C4-2B (cell line): ENCODE measurements around the gene ELANE.
A peak's percentile ranks its signal among the peaks of the same experiment; 100 is the strongest.

ENCODE experiments used
- H3K27ac ChIP-seq: fragments of 450-650 bp; 2 replicates; pipeline ENCODE4 v1.5.1; 2017
- ZFX ChIP-seq: fragments of 450-650 bp; IDR thresholded peaks from 2 replicates; pipeline ENCODE4 v1.6.1; 2017
- TF ChIP-seq, protein P1 (sequence below): fragments of 450-650 bp; conservative IDR thresholded peaks from 2 replicates; pipeline ENCODE4 v1.5.1; 2017; ENCODE audit warnings: mild to moderate bottlenecking

Gene ELANE

DNA sequence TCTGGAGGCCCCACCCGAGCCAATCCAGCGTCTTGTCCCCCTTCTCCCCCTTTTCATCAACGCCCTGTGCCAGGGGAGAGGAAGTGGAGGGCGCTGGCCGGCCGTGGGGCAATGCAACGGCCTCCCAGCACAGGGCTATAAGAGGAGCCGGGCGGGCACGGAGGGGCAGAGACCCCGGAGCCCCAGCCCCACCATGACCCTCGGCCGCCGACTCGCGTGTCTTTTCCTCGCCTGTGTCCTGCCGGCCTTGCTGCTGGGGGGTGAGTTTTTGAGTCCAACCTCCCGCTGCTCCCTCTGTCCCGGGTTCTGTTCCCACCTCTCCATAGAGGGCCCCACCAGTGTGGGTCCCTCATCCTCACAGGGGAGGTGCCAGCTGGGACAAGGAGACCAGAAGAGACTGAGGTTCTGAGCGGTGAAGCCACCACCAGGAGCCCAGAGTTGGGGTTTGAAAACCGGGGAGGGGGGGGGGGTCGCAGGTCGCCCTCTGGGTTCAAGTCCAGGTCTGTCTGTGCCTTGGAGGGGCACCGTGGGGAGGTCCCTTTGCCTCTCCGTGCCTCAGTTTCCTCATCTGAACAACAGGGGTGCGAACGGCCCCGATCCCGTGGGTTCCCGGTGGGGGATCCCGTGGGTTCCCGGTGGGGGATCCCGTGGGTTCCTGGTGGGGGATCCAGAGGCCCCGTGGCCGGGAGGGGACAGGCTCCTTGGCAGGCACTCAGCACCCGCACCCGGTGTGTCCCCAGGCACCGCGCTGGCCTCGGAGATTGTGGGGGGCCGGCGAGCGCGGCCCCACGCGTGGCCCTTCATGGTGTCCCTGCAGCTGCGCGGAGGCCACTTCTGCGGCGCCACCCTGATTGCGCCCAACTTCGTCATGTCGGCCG, at the start of gene ELANE:
Gene ELANE (plus strand): TSS at position 168 of the 878 bp plus-strand sequence. CDS start 26 bp downstream, at position 194.
- no peak within 1 kb of the TSS for H3K27ac ChIP-seq
- TF ChIP-seq ZFX, result no peak
- TF ChIP-seq, protein P1, sequence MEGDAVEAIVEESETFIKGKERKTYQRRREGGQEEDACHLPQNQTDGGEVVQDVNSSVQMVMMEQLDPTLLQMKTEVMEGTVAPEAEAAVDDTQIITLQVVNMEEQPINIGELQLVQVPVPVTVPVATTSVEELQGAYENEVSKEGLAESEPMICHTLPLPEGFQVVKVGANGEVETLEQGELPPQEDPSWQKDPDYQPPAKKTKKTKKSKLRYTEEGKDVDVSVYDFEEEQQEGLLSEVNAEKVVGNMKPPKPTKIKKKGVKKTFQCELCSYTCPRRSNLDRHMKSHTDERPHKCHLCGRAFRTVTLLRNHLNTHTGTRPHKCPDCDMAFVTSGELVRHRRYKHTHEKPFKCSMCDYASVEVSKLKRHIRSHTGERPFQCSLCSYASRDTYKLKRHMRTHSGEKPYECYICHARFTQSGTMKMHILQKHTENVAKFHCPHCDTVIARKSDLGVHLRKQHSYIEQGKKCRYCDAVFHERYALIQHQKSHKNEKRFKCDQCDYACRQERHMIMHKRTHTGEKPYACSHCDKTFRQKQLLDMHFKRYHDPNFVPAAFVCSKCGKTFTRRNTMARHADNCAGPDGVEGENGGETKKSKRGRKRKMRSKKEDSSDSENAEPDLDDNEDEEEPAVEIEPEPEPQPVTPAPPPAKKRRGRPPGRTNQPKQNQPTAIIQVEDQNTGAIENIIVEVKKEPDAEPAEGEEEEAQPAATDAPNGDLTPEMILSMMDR, result no peak

DNA sequence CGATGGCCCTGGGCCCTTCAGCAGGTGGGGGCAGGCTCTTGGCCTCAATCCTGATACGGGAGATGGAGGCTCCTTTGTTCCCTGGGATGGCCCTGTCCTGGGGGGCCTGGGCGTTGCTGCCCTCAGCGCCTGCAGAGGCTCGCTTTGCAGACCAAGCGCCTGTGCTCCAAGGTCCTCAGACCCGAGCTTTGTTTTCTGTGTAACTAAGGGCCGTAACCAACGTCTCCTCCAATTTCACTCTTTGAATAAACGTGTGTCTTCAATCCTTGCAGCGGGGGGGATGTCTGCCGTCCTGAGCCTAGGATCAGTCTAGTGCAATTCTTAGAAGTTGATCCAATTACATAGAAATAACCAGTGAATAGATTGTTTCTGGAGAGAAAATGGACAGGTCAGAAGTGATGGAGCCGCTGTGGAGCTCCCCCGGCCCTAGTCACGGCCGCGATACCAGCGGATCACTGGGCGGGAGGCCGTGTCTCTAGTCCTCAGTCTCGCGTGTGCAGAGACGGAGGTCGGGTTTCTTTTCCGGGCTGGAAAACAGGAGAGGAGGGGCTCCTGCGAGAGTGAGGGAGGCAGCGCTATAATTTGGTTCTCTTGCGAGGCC, 49.5 kb upstream of the ELANE start:
- H3K27ac ChIP-seq, result peak overlapping the region; percentile 94; the same call in 1 of the 2 replicates
- no peak for TF ChIP-seq ZFX
- TF ChIP-seq, protein P1, result no peak

GRCh38 chr19:803099-803561, 49.0 kb upstream of the ELANE start:
- no peak for TF ChIP-seq ZFX
- TF ChIP-seq, protein P1, result no peak
- no peak overlapping the region for H3K27ac ChIP-seq

DNA sequence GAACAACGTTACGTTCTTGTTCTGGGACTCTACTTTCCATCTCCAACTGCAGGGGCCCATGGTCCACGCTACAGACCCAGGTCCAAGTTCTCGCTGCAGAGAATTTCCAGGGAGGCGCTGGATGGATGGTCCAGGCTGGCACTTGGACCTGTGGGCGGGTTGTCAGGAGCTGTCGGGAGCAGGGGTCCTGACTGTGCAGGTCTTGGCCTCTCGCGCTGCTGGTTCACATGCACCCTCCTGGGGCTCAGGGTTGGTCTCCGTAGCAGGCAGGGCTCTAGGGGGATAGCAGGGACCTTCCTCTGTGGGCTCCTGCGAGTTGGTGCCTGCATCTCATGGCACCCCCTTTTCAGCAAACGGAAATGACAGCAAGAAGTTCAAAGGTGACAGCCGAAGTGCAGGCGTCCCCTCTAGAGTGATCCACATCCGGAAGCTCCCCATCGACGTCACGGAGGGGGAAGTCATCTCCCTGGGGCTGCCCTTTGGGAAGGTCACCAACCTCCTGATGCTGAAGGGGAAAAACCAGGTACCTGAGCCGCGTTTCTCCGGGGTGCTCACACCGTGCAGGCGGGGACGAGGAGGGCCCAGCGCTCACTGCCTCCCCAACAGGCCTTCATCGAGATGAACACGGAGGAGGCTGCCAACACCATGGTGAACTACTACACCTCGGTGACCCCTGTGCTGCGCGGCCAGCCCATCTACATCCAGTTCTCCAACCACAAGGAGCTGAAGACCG, 48.3 kb upstream of the ELANE start:
- H3K27ac ChIP-seq, result no peak overlapping the region

GRCh38 chr19:804419-805165, 47.5 kb upstream of the ELANE start:
- no peak overlapping the region for H3K27ac ChIP-seq
- TF ChIP-seq ZFX, result no peak
- TF ChIP-seq, protein P1, result no peak

More for the DNA sequence above, 48.3 kb upstream of the ELANE start:
- TF ChIP-seq ZFX, result no peak
- TF ChIP-seq, protein P1, result no peak

GRCh38 chr19:805166-805551, 46.9 kb upstream of the ELANE start:
- no peak overlapping the region for H3K27ac ChIP-seq
- TF ChIP-seq, protein P1, result no peak
- no peak for TF ChIP-seq ZFX
